Putamen (tissue), 1 donor: ENCODE results near the gene ANK3.

Experiments used
- DNase-seq: peaks from one replicate; pipeline ENCODE4 v3.0.0-alpha.2; 2016; ENCODE audit warnings: low spot score

The ANK3 gene

GRCh38 chr10:60280475-60280874 is 109.2 kb downstream of the ANK3 start:
- no peak for DNase-seq

- no peak for DNase-seq
Measured at GRCh38 chr10:60277656-60278055, 112.0 kb downstream of the ANK3 start.

- no peak for DNase-seq
Measured at GRCh38 chr10:60276232-60276631, 113.4 kb downstream of the ANK3 start.

GRCh38 chr10:60271319-60272040 is 118.2 kb downstream of the ANK3 start:
- DNase-seq = no peak

- no peak for DNase-seq
Measured at GRCh38 chr10:60270426-60270825, 119.2 kb downstream of the ANK3 start.

GRCh38 chr10:60267802-60268201 is 121.9 kb downstream of the ANK3 start:
- DNase-seq = no peak

GRCh38 chr10:60266513-60266912 is 123.2 kb downstream of the ANK3 start:
- no peak for DNase-seq

GRCh38 chr10:60262647-60263126 is 127.0 kb downstream of the ANK3 start:
- DNase-seq = no peak

- DNase-seq = no peak
Measured at GRCh38 chr10:60260321-60260720, 129.4 kb downstream of the ANK3 start.

GRCh38 chr10:60258429-60258797 is 131.3 kb downstream of the ANK3 start:
- DNase-seq = no peak

GRCh38 chr10:60257767-60258428 is 131.8 kb downstream of the ANK3 start:
- DNase-seq = no peak

- DNase-seq = no peak
Measured at GRCh38 chr10:60254776-60255175, 134.9 kb downstream of the ANK3 start.

- no peak for DNase-seq
Measured at GRCh38 chr10:60253484-60253883, 136.2 kb downstream of the ANK3 start.

- no peak for DNase-seq
Measured at GRCh38 chr10:60252688-60253087, 137.0 kb downstream of the ANK3 start.

GRCh38 chr10:60246382-60246781 is 143.3 kb downstream of the ANK3 start:
- DNase-seq = no peak

- DNase-seq = no peak
Measured at GRCh38 chr10:60239228-60239627, 150.4 kb downstream of the ANK3 start.

- DNase-seq = no peak
Measured at GRCh38 chr10:60238759-60239100, 150.9 kb downstream of the ANK3 start.

GRCh38 chr10:60237977-60238758 is 151.5 kb downstream of the ANK3 start:
- peak; percentile 36 for DNase-seq

- peak; percentile 43 for DNase-seq
Measured at GRCh38 chr10:60236869-60237524, 152.7 kb downstream of the ANK3 start.

GRCh38 chr10:60235001-60235400 is 154.7 kb downstream of the ANK3 start:
- no peak for DNase-seq

GRCh38 chr10:60234551-60234950 is 155.1 kb downstream of the ANK3 start:
- DNase-seq = no peak

GRCh38 chr10:60230892-60231291 is 158.8 kb downstream of the ANK3 start:
- DNase-seq = no peak
